Measurements from ENCODE around the gene PKP1.

The PKP1 gene

GRCh38 chr1:201332021-201332420 is 48.7 kb downstream of the PKP1 start:
- no peak for TF ChIP-seq EZH2phosphoT487 (conservative IDR thresholded peaks at IDR 0.05; ENCODE audit: low read length)
- no peak for TF ChIP-seq CTCF (IDR thresholded peaks at IDR 0.05; ENCODE audit: insufficient read depth, low read length, poor library complexity, severe bottlenecking)
- Histone ChIP-seq H3K9me3 (ENCODE audit: insufficient read depth, low read length) (no peaks in the 10 kb centered on the region), H3K4me2 (ENCODE audit: low read depth, low read length, poor library complexity, severe bottlenecking) (no peak overlapping the region), H3K27me3 (ENCODE audit: low read length) (no peaks in the 10 kb centered on the region), H3K9ac (ENCODE audit: low read length) (no peak overlapping the region), H4K20me1 (ENCODE audit: low read depth, low read length) (no peaks in the 10 kb centered on the region), H3K9me2 (replicated peaks; ENCODE audit: insufficient read depth, low read length) (no peaks in the 10 kb centered on the region), H3K4me3 (ENCODE audit: insufficient read depth, low read length, poor library complexity, severe bottlenecking) (no peak overlapping the region), H3K36me3 (ENCODE audit: low read length) (no peaks in the 10 kb centered on the region), H3K27ac (ENCODE audit: low read depth, low read length) (no peak overlapping the region), H3F3A (ENCODE audit: insufficient read depth) (no peaks in the 10 kb centered on the region), H2AFZ (ENCODE audit: low read depth, low read length, severe bottlenecking) (no peak overlapping the region), H3K79me2 (ENCODE audit: insufficient read depth, low read length) (no peaks in the 10 kb centered on the region)

GRCh38 chr1:201332616-201333335 is 49.5 kb downstream of the PKP1 start:
- no peaks in the 10 kb centered on the region for H3K36me3 ChIP-seq (ENCODE audit: low read length)
- no peaks in the 10 kb centered on the region for H3K9me2 ChIP-seq (replicated peaks; ENCODE audit: insufficient read depth, low read length)
- no peak for TF ChIP-seq EZH2phosphoT487 (conservative IDR thresholded peaks at IDR 0.05; ENCODE audit: low read length)
- no peak for TF ChIP-seq CTCF (IDR thresholded peaks at IDR 0.05; ENCODE audit: insufficient read depth, low read length, poor library complexity, severe bottlenecking)
- H3K79me2 ChIP-seq (ENCODE audit: insufficient read depth, low read length) = no peaks in the 10 kb centered on the region
- no peak overlapping the region for H3K9ac ChIP-seq (ENCODE audit: low read length)
- H2AFZ ChIP-seq (ENCODE audit: low read depth, low read length, severe bottlenecking) = no peak overlapping the region
- no peaks in the 10 kb centered on the region for H3F3A ChIP-seq (ENCODE audit: insufficient read depth)
- no peaks in the 10 kb centered on the region for H3K27me3 ChIP-seq (ENCODE audit: low read length)
- H3K27ac ChIP-seq (ENCODE audit: low read depth, low read length) = no peak overlapping the region
- no peak overlapping the region for H3K4me3 ChIP-seq (ENCODE audit: insufficient read depth, low read length, poor library complexity, severe bottlenecking)
- no peaks in the 10 kb centered on the region for H4K20me1 ChIP-seq (ENCODE audit: low read depth, low read length)
- no peak overlapping the region for H3K4me2 ChIP-seq (ENCODE audit: low read depth, low read length, poor library complexity, severe bottlenecking)
- no peaks in the 10 kb centered on the region for H3K9me3 ChIP-seq (ENCODE audit: insufficient read depth, low read length)

- Histone ChIP-seq H3K79me2 (ENCODE audit: insufficient read depth, low read length) (no peaks in the 10 kb centered on the region), H3K27ac (ENCODE audit: low read depth, low read length) (no peak overlapping the region), H3K9me3 (ENCODE audit: insufficient read depth, low read length) (no peaks in the 10 kb centered on the region), H3K36me3 (ENCODE audit: low read length) (no peaks in the 10 kb centered on the region), H3K27me3 (ENCODE audit: low read length) (no peaks in the 10 kb centered on the region), H3K4me2 (ENCODE audit: low read depth, low read length, poor library complexity, severe bottlenecking) (no peak overlapping the region), H3K4me3 (ENCODE audit: insufficient read depth, low read length, poor library complexity, severe bottlenecking) (no peak overlapping the region), H4K20me1 (ENCODE audit: low read depth, low read length) (no peaks in the 10 kb centered on the region), H3F3A (ENCODE audit: insufficient read depth) (no peaks in the 10 kb centered on the region), H3K9ac (ENCODE audit: low read length) (no peak overlapping the region), H2AFZ (ENCODE audit: low read depth, low read length, severe bottlenecking) (no peak overlapping the region), H3K9me2 (replicated peaks; ENCODE audit: insufficient read depth, low read length) (no peaks in the 10 kb centered on the region)
- TF ChIP-seq EZH2phosphoT487 (conservative IDR thresholded peaks at IDR 0.05; ENCODE audit: low read length) (no peak), CTCF (IDR thresholded peaks at IDR 0.05; ENCODE audit: insufficient read depth, low read length, poor library complexity, severe bottlenecking) (no peak)
Measured at GRCh38 chr1:201334325-201335173, 51.2 kb downstream of the PKP1 start.
